Measurements from ENCODE around the gene GARRE1.

DNA sequence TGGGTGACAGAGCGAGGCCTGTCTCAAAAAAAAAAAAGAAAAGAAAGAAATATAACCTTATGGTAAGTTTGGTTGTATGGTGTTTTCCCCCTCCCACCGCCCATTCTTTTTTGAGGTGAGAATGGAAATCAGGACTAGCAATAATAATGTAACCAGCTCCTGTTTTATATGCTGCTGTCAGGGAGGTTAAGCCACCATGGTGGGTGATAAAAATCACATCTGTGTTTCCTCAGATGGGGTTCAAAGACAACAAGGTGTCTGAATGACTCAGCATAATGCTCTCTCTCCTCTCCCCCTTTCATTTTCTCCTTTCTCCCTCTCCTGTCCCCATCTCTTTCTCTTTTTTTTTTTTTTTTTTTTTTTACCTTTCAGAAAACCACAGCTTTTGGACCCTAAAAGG, 28.3 kb upstream of the GARRE1 start:
- TF ChIP-seq POLR2A (IDR thresholded peaks at IDR 0.05): no peak
- TF ChIP-seq, protein P1, sequence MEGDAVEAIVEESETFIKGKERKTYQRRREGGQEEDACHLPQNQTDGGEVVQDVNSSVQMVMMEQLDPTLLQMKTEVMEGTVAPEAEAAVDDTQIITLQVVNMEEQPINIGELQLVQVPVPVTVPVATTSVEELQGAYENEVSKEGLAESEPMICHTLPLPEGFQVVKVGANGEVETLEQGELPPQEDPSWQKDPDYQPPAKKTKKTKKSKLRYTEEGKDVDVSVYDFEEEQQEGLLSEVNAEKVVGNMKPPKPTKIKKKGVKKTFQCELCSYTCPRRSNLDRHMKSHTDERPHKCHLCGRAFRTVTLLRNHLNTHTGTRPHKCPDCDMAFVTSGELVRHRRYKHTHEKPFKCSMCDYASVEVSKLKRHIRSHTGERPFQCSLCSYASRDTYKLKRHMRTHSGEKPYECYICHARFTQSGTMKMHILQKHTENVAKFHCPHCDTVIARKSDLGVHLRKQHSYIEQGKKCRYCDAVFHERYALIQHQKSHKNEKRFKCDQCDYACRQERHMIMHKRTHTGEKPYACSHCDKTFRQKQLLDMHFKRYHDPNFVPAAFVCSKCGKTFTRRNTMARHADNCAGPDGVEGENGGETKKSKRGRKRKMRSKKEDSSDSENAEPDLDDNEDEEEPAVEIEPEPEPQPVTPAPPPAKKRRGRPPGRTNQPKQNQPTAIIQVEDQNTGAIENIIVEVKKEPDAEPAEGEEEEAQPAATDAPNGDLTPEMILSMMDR (IDR thresholded peaks at IDR 0.05): no peak
